SU-DHL-6 (cell line): ENCODE measurements around the gene TLK1.
"Not testable (repeated sequence)": the region's sequence is repeated elsewhere in the genome, so short reads cannot be mapped to it uniquely, and the experiment has no call there.

Source experiments
- H2AFZ ChIP-seq: fragments of 200-600 bp; sonication (generic); 2 replicates; pipeline ENCODE4 v1.6.1; 2014; ENCODE audit warnings: low read depth, mild to moderate bottlenecking, moderate library complexity, mixed read lengths, antibody characterized with exemption, low read length; ENCODE audit not compliant: severe bottlenecking
- H3F3A ChIP-seq: fragments of 200-600 bp; shearing (Covaris generic); 2 replicates; pipeline ENCODE4 v1.6.0; 2016; ENCODE audit warnings: antibody characterized with exemption, mild to moderate bottlenecking; ENCODE audit not compliant: insufficient read depth
- H3K27ac ChIP-seq: fragments of 200-600 bp; sonication (generic); 2 replicates; pipeline ENCODE4 v1.5.1; 2016; ENCODE audit warnings: low read depth, mild to moderate bottlenecking, low read length, moderate library complexity, mixed read lengths
- H3K27me3 ChIP-seq: fragments of 200-600 bp; sonication (generic), shearing (Covaris generic); 2 replicates; pipeline ENCODE4 v1.6.0; 2014; ENCODE audit warnings: mild to moderate bottlenecking, low read length
- H3K36me3 ChIP-seq: fragments of 200-600 bp; sonication (generic); 2 replicates; pipeline ENCODE4 v1.6.1; 2014; ENCODE audit warnings: mild to moderate bottlenecking, low read length, mixed read lengths
- H3K4me2 ChIP-seq: fragments of 300-600, 200-600 bp; shearing (Covaris generic), sonication (generic); 2 replicates; pipeline ENCODE4 v1.6.0; 2014; ENCODE audit warnings: low read length, low read depth, mild to moderate bottlenecking; ENCODE audit not compliant: poor library complexity, severe bottlenecking
- H3K4me3 ChIP-seq: fragments of 200-600 bp; sonication (generic); 2 replicates; pipeline ENCODE4 v1.5.1; 2014; ENCODE audit warnings: antibody characterized with exemption, low read length, mild to moderate bottlenecking, mixed read lengths; ENCODE audit not compliant: insufficient read depth, poor library complexity, severe bottlenecking
- H3K79me2 ChIP-seq: fragments of 200-600 bp; sonication (generic); 2 replicates; pipeline ENCODE4 v1.6.1; 2014; ENCODE audit warnings: mild to moderate bottlenecking, low read length, moderate library complexity; ENCODE audit not compliant: insufficient read depth
- H3K9ac ChIP-seq: fragments of 200-600 bp; sonication (generic); 2 replicates; pipeline ENCODE4 v1.7.0; 2014; ENCODE audit warnings: mild to moderate bottlenecking, low read length
- H3K9me2 ChIP-seq: fragments of 200-600 bp; sonication (generic); replicated peaks from 2 replicates; pipeline ENCODE4 v1.6.1; 2014; ENCODE audit warnings: low read length; ENCODE audit not compliant: insufficient read depth
- H3K9me3 ChIP-seq: fragments of 200-600 bp; sonication (generic); 2 replicates; pipeline ENCODE4 v1.6.1; 2014; ENCODE audit warnings: low read length, mixed read lengths; ENCODE audit not compliant: insufficient read depth
- H4K20me1 ChIP-seq: fragments of 200-600 bp; sonication (generic); 2 replicates; pipeline ENCODE4 v1.6.1; 2014; ENCODE audit warnings: low read depth, mild to moderate bottlenecking, antibody characterized with exemption, low read length, moderate library complexity, mixed read lengths
- CTCF ChIP-seq: fragments of 200-600 bp; sonication (generic); IDR thresholded peaks from one replicate; pipeline ENCODE4 v1.5.1; 2017; ENCODE audit warnings: antibody characterized with exemption, mild to moderate bottlenecking, low read length, moderate library complexity; ENCODE audit not compliant: insufficient read depth, poor library complexity, severe bottlenecking
- EZH2phosphoT487 ChIP-seq: fragments of 200-600 bp; sonication (generic), shearing (Covaris generic); conservative IDR thresholded peaks from 2 replicates; pipeline ENCODE4 v1.6.1; 2018; ENCODE audit warnings: mild to moderate bottlenecking, antibody characterized with exemption, low read length, moderate library complexity, mixed read lengths

The TLK1 gene

DNA sequence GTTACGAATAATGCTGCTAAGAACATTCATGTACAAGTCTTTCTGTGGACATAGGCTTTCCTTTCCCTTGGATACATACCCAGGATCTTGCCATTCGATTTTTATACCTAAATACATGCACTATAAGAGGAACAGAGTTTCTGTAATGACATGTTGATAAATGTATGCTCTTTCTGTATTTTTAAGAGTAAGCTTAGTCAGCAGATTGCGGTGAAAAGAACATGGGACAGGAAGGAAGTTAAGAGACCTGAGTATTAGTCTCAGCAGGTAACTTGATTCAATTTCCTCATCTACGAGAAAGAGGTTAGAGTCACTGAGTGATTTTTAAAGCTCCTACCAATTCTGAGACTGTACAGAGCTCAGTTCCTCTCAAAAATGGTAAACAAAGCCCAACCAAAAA is 2.6 kb upstream of the TLK1 start:
- TF ChIP-seq EZH2phosphoT487 (no peak), CTCF (no peak)
- H4K20me1 ChIP-seq = peaks cover 8% of the 10 kb centered on the region; the same call in 1 of the 2 replicates
- peaks cover 23% of the 10 kb centered on the region for H3F3A ChIP-seq
- H3K27me3 ChIP-seq = no peaks in the 10 kb centered on the region
- no peak overlapping the region for H3K9ac ChIP-seq
- no peaks in the 10 kb centered on the region for H3K9me2 ChIP-seq
- no peak overlapping the region for H3K27ac ChIP-seq
- peak overlapping the region; percentile 9 for H3K4me2 ChIP-seq
- no peaks in the 10 kb centered on the region for H3K36me3 ChIP-seq
- no peak overlapping the region for H3K4me3 ChIP-seq
- H3K9me3 ChIP-seq = no peaks in the 10 kb centered on the region
- peaks cover 26% of the 10 kb centered on the region for H3K79me2 ChIP-seq
- H2AFZ ChIP-seq = peak overlapping the region; percentile 13

DNA sequence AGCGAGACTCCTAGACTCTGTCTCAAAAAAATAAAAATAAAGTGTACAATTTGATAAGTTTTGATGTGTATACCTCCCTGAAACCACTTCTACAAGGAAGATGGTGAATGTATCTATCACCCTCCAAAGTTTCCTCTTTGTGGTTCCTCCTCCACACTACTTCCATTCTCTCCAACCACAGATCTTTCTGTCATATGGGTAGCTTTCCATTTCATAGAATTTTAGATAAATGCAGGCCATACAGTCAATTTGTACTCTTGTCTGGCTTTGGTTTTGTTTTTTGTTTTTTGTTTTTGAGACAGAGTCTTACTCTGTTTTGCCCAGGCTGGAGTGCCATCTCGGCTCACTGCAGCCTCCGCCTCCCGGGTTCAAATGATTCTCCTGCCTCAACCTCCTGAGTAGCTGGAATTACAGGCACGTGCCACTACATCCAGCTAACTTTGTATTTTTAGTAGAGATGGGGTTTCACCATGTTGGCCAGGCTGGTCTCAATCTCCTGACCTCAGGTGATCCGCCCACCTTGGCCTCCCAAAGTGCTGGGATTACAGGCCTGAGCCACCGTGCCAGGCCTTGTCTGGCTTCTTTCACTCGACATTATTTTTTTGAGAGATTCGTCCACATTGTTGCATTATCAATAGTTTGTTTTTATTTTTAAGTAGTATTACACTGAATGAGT is 2.0 kb upstream of the TLK1 start:
- H3K9me3 ChIP-seq, H2AFZ ChIP-seq, H3K9me2 ChIP-seq, H3K9ac ChIP-seq, H3K27me3 ChIP-seq, H3K27ac ChIP-seq, H3K4me3 ChIP-seq, H3K36me3 ChIP-seq: not testable (repeated sequence)
- H4K20me1 ChIP-seq = peaks cover 13% of the 10 kb centered on the region
- peaks cover 25% of the 10 kb centered on the region for H3F3A ChIP-seq
- peaks cover 32% of the 10 kb centered on the region for H3K79me2 ChIP-seq
- H3K4me2 ChIP-seq = peak overlapping the region; percentile 9

DNA sequence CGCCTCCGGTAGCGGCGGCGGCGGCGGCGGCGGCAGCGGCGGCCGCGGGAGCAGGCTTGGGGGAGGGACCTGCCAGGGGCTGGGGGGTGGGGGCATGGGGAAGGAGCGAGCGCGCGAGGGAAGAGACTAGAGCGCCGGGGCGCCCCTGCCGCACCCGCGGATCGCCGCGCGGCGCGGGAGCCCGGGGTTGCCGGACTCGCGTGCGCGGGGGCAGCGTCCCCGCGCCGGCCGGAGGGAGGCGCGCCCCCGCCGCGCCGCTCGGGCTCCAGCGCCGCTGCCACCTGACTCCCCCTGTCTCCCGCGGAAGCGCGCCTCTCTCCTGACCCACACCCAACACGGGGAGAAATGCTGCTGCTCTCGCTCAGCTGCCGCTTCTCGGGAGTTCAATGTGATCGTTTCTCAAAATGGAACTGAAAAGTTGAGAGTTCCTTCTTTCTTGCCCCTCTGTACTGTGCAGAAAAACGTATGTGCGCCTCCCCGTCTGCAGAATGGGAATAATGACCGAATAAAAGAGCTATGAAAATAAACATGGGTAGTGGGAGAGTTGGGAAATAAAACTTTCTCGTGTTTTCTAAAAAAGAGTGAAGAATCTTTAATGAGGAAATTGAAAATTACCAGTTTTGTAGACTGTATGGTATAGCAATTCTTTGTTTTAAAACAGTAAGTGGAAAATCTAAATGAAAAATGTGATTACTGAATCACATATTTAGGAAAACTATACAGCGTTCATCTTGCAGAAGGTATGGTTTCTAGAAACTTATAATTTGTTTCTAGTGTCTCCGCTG is 455 bp upstream of the TLK1 start:
- no peaks in the 10 kb centered on the region for H3K36me3 ChIP-seq
- H3K4me2 ChIP-seq = peak overlapping the region; percentile 98
- no peaks in the 10 kb centered on the region for H3K9me3 ChIP-seq
- H3K9ac ChIP-seq = peak overlapping the region; percentile 99
- H3F3A ChIP-seq = peaks cover 28% of the 10 kb centered on the region
- H3K27me3 ChIP-seq = no peaks in the 10 kb centered on the region
- peaks cover 25% of the 10 kb centered on the region for H4K20me1 ChIP-seq
- H2AFZ ChIP-seq = peak overlapping the region; percentile 83
- H3K4me3 ChIP-seq = peak overlapping the region; percentile 96
- no peaks in the 10 kb centered on the region for H3K9me2 ChIP-seq
- peaks cover 47% of the 10 kb centered on the region for H3K79me2 ChIP-seq
- TF ChIP-seq EZH2phosphoT487 = no peak
- TF ChIP-seq CTCF = no peak
- peak overlapping the region; percentile 96 for H3K27ac ChIP-seq
